OCI-M2 (cell line): ENCODE data around the gene ASCC2.
"Not testable (repeated sequence)": the region's sequence is repeated elsewhere in the genome, so short reads cannot be mapped to it uniquely, and the experiment has no call there.

Source experiments
- DNase-seq: peaks from one replicate; lab custom pipeline; 2025; ENCODE audit not compliant: unreplicated experiment; lab: John Stamatoyannopoulos, UW

Gene ASCC2

DNA sequence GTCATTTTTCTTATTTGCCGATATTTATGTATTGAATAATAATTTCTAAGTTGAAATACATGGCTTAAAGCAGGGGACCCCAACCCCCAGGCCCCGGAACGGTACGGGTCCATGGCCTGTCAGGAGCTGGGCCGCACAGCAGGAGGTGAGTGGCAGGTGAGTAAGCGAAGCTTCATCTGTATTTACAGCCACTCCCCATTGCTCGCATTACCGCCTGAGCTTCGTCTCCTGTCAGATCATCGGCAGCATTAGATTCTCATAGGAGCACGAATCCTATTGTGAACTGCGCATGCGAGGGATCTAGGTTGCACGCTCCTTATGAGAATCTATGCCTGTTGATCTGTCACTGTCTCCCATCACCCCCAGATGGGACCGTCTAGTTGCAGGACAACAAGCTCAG is 75.8 kb downstream of the ASCC2 start:
- DNase-seq = no peak

DNA sequence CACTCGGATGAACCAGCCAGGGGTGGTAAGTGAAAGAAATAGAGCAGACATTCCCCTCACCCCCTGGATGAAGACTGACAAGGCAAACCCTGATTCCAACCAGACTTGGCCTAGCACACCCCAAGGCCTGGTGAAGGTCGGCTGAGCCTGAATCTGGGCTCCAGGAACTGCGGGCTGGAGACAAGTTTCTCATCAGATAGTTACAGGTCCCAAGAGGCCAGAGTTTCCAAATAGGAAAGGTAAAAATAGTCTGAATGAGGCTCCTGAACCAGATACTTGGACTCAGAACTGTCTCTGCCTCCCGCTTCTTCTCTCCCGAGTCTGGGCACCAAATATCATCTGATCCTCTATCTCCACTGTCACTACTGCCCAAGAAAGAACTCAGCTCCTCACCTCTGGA is 79.1 kb downstream of the ASCC2 start:
- no peak for DNase-seq

DNA sequence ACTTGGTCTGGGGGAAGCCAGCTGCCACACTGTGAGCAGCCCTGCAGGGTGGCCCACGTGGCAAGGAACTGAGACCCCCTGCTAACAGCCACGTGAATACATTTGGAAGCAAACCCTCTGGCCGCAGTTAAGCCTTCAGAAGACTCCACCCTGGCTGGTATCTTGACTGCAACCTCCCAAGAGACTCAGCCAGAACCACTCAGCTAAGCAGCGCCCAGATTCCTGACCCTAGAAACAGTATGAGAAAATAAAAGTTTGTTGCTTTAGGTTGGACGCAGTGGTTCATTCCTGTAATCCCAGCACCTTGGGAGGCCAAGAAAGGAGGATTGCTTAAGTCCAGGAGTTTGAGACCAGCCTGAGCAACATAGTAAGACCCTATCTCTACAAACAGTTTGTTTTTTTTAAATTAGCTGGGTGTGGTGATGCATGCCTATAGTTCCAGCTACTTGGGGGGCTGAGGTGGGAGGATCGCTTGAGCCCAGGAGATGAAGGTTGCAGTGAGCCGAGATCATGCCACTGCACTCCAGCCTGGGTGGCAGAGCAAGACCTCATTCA is 79.9 kb downstream of the ASCC2 start:
- DNase-seq = no peak

DNA sequence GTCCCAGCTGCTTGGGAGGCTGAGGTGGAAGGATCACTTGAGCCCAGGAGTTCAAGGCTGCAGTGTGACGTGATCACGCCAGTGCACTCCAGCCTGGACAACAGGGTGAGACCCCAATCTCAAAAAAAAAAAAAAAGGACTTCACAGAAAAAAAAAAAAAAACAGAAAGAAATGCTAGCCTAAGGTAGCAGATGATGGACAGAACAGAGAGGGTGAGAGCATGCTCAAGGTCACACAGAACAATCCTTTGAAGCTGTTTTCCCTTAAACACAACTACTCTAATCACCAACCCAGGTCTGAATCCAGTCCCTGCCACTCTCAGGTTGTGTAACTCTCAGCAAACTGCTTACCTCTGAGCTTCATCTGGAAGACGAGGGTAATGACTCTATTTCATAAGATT is 81.0 kb downstream of the ASCC2 start:
- DNase-seq = no peak

DNA sequence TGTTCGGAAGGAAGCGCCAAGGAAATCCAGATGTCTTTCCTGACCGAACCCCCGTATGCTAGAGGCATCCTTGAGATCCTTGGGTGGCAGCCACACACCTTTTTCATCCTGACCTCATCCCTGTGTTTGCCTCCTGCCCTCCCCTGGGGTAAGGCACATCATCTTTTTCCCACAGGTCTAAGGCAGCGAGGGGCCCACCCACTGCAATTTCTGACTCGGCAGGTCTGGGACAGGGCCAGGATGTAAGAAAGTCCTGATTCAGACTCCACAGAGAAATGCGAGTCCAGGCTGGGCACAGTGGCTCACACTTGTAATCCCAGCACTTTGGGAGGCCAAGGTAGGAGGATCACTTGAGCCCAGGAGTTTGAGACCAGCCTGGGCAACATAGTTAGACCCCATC is 81.7 kb downstream of the ASCC2 start:
- DNase-seq = no peak

DNA sequence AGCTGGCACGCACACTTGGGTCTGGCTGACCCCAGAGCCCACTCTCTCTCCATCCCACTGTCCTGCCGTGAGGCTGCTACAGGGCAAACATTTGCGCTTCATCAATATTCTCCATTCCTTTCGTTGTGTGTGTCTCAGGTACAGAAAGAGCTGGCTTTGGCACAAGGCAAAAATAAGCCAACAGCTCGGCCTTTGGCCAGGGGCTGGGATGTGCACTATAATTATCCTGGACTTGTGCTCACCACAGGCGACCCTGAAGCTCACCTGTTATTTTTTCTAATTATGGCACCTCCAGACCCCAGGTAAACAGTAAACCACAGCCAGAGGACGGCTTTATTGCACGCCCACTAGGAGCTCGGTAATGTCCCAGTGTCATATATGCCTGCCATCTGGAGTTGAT is 82.2 kb downstream of the ASCC2 start:
- no peak for DNase-seq

DNA sequence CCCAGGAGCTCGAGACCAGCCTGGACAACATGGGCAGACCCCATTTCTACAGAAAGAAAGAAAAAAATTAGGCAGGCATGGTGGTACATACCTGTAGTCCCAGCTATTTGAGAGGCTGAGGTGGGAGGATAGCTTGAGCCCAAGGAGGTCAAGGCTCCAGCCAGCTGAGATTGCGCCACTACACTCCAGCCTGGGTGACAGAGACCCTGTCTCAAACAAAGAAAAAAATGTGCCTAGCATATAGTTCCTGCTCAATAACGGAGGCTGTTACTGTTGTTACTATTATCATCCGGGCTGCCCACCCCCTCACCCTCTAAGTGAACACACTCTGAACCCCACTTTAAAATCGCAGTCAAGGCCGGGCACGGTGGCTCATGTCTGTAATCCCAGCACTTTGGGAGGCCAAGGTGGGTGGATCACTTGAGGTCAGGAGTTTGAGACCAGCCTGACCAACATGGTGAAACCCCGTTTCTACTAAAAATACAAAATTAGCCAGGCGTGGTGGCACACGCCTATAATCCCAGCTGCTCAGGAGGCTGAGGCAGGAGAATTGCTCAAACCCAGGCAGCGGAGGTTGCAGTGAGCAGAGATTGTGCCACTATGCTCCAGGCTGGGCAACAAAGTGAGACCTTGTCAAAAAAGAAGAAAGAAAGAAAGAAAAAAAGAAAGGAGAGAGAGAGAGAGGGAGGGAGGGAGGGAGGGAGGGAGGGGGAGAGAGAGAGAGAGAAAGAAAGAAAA is 83.2 kb downstream of the ASCC2 start:
- not testable (repeated sequence) for DNase-seq

DNA sequence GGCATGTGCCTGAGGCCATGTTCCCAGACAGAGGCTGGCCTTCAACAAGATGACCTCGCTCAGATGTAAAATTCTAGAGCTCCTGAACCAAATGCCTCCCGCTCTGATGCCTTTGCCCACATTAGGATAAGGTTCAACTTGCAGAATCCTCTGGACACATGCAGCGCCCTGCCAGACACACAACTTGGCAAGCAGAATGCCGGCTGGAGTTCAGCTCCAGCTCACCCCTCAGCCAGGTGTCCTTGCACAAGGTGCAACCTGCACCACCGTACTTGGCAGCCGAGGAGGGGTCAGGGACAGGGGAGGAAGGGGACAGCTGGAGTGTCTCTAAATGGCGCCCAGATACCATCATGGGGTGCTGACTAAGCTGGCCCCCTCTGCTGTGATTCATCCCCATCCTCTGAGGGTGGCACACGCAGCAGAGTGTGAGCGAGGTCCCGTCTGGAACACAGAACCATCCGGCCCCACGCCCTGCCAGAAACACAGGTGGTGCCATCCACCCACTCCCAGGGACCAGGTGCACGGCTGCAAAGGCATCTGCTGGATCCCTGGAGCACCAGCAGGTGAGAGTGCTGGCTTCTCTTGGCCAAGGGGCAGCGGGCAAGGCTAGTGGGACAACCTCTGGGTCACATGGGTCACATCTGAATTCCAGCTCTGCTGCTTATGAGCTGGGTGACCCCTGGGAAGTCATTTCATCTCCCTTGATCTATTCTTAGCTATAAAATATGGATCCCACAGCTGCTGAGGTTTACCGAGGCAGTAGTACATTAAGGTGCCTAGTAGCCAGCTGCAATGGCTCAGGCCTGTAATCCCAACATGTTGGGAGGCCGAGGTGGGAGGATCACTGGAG is 84.0 kb downstream of the ASCC2 start:
- no peak for DNase-seq

DNA sequence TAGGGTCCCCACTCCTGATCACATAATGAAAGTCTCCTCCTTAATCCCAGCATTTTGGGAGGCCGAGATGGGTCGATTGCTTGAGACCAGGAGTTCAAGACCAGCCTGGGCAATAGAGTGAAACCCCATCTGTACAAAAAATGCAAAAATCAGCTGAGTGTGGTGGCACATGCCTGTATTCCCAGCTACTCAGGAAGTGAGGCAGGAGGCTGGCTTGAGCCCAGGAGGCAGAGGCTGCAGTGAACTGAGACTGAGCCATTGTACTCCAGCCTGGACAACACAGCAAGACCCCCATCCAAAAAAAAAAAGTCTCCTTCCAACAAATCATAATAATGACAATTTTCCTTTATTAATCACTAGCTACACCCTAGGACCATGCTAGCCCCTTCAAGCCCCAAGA is 86.4 kb downstream of the ASCC2 start:
- DNase-seq = no peak

DNA sequence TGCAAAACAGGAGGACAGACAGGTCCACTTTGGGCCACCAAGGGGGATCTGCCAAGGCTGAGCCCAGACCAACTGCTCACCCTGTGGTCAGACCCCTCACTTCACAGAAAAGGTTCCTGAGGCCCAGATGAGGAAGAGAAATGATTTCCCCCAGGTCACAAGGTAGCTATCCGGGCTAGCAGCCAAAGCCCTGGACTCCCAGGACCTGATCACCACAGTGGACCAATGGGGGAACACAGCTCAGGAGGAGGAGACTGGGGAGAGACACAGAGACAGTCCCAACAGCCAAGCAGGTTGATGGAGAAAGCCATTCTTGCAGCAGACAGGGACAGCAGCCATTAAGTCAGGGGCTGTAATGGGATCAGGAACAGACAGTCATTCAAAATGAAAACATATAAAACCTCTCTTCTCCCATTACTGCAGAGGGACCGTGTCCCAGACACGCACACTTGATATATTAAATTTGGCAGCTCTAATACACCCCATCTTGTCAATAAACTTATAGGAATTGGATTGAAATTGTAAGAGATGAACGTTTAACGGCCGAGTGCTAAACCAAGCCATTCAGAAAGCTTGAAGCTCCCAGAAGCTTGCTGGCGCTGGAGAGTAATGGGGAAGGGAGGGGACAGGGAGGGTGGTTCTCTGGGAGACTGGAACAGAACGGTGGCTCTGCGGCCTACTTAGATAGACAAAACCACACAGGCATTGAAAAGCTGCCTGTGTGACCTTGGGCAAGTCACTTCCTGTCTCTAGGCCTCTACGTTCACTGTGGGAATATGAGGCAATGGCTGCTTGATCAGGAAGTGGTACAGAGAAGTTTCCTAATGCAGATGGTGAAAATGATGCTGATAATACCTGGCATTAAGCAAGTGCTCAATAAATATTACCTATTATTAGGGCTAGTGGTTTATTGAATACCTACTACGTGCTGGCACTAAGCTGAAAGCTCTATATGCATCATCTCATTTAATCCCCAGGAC is 87.2 kb downstream of the ASCC2 start:
- DNase-seq = no peak

DNA sequence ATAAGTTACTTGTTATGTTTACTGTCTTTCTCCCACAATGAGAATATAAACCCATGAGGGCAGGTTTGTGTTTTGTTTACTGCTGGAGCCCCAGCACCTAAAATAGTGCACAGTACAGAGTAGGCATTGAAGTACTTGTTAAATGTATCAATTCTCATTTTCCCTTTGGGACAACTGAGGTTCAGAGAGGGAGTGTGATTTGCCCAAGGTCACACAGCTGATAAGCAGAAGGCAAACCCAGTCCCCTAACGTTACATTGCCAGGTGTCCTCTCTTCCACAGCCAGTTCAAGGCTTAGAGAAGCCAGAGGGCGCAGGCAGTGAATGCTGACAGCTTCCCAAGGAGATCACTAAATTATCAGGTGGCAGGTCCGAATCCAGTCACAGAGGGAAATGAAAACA is 88.0 kb downstream of the ASCC2 start:
- DNase-seq = no peak

DNA sequence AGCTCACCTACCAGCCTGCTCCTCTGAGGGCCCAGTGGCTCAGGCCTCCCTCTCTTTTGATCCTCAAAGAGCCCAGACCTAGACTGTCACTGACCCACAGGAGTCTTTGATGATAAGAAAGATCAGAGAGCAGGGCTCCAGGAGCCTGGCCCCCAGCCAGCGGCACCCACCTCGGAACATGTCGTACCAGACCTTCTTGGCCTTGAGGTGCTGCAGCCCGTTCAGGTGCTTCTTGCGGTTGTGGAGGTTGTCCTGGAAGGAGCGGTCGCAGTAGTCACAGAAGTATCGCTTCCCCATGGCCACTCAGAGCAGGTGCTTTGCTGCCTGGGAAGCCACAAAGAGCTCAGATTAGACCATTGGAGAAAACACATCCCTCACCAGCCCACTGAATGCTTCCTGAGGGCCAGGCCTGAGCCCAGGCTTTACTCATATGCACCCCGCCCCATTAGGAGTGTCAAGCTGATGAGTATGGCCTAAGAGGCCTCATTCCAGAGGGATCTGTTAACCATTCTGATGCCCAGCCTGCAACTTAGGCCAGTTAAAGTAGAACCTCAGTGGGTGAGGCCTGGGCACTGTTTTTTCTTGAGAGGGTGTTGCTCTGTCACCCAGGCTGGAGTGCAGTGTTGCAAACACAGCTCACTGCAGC is 89.7 kb downstream of the ASCC2 start:
- no peak for DNase-seq

DNA sequence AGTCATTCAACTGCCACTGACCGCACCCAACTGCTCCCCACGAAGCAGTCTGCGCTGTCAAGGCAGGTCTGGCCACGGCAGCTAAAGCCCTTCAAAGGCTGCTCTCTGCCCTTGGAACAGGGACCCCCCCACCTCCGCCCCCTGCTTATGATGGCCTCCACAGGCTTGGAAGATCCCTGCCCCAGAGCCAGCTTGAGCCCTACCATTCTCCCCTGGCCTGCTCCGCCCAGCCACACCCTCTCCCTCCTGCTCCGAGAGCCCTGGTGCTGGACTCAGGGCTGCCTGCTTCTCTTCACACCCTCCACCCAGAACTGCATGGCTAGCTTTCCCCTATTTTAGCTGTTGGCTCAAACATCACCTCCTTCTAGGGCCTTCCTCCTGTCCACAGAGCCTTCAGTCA is 90.2 kb downstream of the ASCC2 start:
- no peak for DNase-seq

DNA sequence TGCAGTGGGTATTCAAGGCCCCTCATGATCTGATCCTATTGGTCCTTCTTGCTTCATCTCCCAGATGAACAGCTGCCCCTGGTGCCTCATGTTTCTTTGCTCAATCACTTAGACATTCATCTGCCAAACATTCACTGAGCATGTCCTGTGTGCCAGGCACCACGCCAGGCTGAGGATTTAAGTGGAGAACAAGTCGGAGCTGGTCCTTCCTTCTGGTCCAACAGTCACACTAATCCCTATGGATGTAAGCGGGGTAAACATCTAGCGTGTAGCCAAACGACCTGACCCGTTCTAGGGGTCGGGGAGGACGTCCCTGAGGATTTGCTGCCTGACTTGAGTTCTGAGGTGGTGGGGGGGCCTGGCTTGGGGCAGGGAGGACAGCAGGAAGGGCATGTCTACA is 93.2 kb downstream of the ASCC2 start:
- no peak for DNase-seq

DNA sequence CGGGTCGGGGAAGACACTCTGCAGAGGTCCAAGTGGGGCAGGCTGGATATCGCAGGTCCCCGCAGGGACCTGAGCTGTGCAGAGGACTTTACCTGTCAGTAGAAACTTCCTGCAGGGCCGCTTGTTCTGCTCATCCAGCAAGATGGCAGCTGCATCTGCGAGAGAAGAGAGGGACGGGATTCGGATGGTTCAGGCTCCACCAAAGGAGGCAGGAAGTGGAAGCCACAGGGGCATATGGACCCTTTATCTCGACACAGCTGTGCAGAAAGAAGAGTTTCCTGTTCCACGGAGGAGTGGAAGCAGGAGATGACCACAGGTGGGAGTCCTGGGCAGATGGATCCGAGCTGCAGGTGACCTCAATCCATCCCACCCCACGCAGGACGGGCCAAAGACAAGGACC is 95.7 kb downstream of the ASCC2 start:
- DNase-seq = no peak

DNA sequence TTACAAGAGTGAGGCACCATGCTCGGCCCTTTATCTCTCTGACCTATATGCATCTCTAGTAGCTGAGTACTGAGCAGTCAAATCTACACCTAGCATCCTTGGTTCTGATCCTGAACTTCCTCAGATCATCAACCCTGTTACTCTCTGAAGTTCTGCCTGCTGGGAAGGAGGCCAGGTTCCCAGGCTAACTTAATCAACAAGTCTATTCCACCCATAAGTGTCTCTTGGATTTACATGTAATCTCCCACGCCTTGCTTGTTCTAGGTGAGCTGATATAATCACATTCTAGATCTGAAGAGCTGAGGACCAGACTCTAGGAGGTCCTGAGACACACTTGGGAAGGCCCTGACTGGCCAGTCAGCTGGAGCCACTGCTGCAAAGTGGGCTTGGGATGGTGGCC is 96.1 kb downstream of the ASCC2 start:
- DNase-seq = no peak

DNA sequence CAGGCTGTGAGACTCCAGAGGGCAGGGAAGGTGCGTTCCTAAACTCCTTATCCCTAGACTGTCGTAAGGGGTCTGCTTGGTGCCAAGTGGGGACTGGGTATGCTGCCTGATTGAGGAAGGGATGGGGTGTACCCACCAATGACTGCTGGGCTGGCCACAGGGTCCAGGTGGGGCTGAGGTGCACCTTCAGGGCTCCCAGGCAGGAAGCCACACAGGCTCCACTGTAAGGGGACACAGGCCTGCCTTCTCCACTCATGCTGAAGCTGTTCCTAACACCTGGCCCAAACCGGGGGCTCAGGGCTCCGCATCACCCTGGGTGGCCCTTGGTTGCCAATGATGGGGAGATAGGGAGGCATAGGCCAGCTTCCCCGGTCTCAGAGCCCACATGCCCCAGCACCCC is 97.9 kb downstream of the ASCC2 start:
- DNase-seq = no peak

DNA sequence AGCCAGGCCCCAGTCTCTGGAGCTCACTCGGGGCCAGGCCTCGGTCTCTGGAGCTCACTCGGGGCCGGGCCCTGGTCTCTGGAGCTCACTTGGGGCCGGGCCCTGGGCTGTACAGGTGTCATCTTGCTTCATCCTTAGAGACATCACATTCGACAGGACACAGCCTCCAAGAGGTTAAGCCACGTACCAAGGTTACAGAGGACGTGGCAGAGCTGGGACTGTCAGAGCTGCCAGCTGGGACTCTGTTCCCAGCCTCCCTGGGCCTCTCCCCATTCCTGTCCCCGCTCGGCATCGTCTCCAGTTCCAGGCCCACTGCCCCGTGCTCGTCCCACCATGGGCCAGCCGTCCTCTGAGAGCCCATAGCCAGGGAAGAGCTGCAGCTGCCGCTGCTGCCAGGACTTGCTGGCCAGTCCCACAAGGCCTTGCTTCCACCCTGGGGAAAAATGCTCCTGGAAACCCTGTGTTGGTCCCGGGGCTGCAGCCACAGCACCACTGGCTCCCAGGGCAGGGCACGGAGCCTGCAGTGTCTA is 98.7 kb downstream of the ASCC2 start:
- DNase-seq = no peak
